GM21526 (cell line): ENCODE data around the gene ARHGEF40.

ENCODE experiments used
- ATAC-seq: cut with Tn5 transposase; IDR thresholded peaks from one replicate; pipeline ENCODE4 v1.9.1; 2021; ENCODE audit warnings: moderate library complexity; ENCODE audit not compliant: unreplicated experiment, low FRiP score

ARHGEF40 gene

DNA sequence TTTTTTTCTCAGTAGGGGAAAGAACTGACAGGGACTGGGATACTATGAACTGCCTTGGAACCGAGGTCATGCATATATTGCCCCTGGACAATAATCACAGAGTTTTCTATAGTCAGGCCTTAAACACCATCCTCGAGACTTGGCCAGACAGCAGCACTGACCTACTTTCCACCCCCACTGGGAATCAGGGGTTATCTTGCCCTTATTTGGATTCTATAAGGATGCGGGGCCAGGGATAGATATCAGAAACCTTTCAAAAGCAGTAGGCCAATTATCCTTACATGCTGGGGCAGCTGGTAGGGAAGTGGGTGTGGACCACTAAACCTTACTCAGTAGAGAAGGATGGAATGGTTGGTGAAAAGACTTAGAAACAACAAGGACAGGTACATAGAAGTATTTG lies 26.3 kb downstream of the ARHGEF40 start:
- ATAC-seq, result no peak

DNA sequence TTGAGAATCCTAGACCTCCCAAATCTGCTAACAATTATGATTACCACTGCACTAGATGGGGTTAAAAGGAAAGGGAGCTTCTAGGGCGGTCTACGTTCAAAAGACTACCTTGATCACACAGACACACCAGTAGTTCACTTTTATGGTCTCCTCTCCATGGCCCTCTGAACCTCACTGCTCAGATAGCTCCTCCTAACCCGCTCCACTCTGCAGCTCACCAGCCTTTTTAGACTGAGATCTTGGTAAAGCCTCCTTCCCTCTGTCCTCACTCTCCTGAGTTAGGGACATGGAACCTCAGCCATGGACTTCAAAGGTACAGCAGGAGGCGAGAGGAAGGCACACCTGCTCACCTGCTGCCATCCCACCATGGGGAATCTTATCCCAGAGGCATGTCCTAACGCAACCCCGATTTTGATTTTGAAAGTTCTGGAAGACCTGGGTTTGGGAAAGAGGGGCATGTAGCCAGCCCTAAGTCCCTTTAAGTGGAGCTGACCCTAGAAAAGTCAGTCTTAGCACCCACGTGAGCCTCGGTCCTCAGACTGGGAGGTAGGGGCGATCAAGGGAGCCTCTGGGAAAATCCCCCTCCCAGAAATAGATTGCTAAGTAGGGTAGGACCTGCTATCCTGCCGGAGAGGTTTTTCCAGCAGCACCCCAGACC lies 27.0 kb downstream of the ARHGEF40 start:
- no peak for ATAC-seq

DNA sequence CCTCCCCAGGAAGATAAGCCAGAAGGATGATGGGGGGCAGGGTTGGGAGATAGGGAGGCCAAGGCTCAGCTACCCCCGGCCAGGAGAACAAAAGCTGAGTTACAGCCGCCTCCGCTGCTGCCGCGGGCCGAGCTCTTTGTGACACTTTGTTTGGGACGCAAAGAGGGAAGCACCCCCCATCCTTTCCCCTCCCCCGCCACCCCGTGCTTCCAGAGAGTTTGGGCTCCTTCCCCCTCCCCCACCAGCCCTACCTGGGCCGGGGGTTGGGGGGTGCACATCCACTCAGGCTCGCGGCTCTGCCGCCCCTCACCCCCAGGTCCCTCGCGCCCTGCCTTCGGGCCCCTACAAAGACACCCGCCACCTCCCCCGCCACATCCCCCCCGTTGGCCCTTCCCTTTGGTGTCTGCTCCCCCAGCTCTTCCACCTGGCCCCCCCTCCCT lies 27.6 kb downstream of the ARHGEF40 start:
- ATAC-seq, result no peak

DNA sequence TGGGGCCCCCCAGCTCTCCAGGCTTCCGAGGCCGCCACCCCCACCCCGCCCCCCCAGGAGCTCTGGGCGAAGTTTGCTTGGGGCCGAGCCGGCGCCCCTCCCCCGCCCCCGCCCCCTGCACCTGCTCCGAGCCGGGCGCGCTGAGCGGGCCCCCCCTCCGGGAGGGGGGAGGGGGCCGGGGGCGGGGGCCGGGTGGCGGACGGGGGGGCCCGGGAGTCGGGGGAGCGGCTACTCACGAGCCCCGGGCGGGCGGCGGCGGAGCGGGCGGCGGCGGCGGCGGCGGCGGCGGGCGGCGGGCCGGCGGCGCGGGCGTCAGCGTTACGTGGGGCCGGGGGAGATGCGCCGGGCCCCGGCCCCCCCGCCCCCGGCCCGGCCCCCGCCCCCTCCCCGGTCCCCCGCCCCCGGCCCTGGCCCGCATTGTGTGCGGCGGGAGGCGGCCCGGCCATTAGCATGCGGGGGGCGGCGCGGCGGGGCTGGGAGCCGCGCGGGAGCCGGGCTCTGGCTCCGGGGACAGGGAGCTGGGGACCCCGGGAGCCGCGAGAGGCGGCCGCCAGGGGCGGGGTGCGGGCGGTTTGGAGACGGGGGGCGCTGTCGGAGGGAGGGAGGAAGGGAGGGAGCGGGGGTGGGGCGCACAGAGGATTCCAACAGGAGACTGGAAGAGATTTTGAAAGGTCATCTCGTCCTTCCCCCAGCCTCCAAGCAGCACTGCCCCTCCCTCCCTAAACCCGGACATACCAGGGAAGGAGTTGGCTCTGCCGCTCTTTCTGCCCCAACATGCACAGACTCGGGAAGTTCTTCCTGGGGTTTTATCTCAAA lies 28.2 kb downstream of the ARHGEF40 start, which contains the start of gene ZNF219:
Gene ZNF219 (minus strand): TSS at position 580 of the 816 bp plus-strand sequence. CDS start 5,064 bp downstream, outside the sequence.
- no peak for ATAC-seq

DNA sequence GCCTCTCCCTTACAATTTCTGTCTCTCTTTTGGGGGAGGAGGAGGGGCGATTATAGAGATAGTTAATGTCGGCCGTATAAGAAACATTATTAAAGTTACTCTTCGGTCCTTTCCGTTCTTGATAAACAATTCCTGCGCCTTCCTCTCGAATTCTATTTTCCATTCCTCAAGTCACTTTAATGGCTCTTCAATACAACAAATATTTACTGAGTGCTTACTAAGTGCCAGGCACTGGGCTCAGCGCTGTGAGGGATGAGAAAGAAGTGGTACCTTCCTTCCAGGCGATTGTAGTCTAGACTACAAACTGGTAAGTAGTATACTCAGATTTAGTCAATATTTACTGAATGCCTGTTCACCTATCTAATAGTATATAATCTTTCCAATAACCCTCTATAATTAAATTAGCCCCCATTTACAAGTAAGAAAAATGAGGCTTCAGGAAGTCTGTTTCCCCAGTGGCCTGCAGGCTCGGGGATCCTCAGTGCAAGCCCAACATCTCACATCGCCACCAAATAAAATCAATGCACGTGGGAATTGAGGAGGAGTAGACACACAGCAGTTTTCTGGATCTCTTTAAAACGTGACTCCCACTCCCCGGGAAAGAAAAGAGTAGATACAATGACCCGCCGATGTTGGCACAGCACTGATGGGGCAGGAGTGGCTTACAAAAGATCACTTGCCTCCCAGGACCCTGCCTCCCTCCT lies 28.9 kb downstream of the ARHGEF40 start:
- ATAC-seq, result no peak

DNA sequence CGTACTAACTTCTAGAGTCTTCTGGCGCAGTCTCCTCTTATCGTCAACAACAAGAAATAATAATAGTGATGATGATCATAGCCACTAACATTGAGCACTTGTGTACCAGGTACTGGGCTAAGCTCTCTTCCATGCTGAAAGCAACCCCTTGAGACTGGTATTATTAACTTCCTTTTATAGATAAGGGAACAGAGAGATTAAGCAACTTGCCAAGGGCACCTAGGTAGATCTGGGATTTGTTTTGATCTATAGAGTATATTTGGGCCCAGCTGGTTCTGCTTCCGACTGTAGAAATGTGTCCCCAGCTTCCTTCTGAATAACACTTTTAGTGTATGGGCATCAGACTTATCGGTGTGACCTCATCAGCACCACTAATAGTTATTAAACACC lies 29.5 kb downstream of the ARHGEF40 start:
- ATAC-seq, result no peak

DNA sequence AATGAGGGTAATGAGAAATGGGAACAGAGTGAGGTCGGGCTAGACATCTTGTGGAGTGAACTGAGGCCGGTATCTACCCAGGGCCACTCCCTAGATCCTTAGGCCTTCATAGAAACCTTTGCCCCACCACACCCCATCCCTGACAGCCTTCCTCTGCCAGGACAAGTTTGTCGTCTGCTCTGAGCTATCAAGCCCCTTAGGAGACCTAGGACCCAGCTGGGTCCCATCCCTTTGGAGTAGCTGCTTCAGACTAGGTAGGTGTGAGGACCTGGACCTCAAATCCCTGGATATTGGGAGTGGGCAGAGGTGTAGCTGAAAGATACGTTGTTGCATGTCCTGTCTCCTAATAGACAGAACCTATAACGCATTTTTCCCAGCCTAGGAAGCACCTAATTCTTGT lies 30.8 kb downstream of the ARHGEF40 start, which contains the start of gene TMEM253:
Gene TMEM253 (plus strand): TSS at position 136 of the 400 bp plus-strand sequence. CDS start 278 bp downstream, outside the sequence.
- ATAC-seq, result no peak

DNA sequence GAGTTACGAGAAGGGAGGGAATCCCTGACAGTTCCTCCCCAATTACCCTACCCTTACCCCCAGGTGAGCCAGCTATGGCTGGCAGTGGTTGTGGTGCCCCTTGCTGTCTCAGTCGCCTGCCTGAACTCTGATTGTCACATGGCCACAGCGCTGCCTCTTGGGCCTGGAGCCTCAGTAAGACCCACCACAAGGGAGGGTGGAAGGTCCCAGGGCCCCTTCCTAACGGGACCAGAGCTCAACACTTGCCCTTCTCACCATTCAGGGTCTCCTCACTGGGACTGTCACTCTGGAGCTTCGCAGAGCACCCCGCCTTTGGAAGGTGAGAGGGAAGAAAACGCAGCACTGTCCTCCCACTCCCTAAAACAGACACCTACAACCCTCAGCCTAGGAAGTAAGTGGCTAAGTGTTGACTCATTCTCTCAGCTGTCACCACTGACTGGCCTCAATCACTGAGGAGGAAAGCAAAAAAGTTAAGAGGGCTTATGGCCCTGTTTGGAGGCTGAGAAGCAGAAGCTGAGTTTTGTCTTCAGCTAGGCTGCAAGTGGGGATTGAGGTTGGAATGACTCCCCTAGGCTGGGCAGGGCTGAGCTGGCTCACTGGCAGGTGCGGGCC lies 31.8 kb downstream of the ARHGEF40 start:
- ATAC-seq, result no peak

DNA sequence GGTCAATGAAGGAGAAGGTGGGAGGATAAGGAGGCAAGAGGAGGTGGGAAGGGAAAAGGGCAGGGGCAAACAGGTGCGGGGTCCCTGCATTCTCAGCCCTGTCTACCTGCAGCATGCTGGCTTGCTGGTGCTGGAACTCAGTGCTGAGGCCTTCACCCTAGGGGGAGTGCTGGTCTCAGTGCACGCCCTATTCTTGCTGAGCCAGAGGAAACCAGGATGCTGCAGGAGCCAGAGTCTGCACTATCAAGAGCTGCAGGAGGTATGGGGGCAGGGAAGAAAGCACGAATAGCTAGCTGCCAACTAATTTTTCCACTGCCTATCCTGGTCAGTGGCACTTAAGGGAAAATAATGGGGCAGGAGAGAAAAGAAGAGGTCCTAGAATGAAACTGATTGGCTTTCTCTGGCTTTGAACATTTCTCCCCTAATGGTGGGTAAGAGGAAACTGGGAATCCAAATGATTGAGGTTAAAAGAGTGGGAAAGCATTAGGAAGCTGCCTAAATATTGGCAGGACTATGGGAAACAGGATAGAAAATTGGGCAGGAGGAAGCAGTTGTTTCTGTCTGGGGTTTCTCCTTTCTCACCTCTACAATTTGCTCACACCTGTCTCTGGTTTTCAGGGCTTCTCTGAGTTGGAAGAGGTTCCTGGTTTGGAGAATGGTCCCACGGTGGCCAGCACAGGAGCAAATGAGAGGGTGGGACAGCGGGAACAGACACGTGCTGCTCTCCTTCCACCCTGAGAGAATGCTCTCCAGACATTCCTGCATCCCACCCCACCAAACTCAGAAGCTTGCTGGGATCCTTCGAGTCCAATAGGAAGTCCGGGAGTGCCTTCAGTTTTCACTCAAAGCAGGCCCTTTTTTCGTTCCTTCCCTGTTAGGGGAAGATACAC lies 32.7 kb downstream of the ARHGEF40 start:
- ATAC-seq, result no peak

DNA sequence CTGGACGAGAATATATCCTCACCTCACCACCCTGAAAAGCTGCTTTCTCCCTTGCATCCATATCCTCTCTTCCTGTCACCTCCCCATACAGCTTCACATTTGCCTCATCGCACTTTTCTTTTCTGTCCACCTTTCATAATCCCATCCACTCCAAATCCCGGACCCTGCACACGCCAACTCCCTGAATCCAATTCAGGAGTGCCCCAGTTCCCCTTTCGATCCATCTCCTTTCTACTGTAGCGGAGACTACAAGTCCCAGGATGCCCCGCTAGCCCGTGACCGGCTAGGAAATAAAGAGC lies 33.3 kb downstream of the ARHGEF40 start:
- no peak for ATAC-seq

DNA sequence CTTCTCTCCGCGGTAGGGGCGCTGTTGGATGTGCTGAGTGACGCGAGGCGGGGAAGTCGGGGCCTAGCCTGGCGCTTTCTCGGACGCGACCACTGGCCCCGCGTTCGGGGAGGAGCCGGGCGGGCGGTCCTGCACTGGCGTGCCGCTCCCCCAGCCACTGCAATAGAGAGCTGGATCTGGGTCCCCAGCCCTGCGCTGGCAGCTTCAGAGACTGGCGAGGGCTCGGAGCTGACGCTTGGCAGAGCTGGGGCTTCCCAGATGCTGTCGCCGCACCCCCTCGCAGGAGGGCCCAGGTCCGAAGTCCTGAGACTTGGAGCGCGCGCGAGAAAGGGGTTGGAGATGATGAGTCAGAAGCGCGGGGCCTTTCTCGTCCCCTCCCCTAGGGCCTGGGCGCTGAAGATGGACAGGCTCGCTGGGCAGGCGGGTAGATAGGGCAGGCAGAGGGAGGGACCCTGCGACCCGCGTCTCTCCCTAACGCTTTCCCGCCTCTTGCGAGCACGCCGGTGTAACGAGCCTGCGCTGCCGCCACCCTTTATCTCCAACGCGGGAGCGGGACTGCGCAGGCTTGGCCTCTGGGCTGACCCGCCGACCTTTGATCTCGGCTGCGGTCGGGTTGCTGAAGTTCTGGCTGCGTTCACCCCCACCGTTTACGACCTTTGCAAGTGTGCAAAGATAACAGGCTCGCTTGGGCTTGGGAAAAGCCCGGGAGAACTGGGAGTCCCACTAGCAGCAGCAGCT lies 33.8 kb downstream of the ARHGEF40 start:
- peak; percentile 91 for ATAC-seq

DNA sequence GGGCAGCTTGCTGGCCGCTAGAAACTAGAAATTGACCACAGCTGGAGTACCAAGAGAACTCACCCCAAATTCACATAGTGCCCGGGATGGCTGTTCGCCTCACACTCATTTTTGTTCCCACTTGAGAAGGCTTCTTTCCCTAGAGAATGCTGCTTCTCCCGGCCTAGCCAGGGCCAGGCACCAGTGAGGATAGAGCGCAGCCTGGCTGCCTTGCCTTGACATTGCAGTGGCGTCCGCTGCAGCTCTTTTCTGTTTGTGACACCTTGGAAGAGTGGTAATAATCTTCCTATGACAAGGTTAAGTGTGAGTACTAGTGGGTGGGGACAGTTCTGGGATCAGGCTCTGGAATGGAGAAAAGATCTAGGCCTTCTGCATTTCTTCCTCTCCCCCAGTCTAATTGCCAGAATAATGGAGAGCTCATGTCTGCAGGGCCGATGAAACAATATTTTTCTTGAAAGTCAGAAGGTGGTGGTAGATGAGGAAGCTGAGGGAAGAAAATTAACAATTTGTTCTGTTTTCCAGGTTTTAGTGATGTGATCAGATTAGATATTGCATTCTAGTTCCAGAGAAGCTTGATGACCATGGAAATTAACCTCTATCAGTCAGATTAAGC lies 34.5 kb downstream of the ARHGEF40 start:
- ATAC-seq, result peak; percentile 38

DNA sequence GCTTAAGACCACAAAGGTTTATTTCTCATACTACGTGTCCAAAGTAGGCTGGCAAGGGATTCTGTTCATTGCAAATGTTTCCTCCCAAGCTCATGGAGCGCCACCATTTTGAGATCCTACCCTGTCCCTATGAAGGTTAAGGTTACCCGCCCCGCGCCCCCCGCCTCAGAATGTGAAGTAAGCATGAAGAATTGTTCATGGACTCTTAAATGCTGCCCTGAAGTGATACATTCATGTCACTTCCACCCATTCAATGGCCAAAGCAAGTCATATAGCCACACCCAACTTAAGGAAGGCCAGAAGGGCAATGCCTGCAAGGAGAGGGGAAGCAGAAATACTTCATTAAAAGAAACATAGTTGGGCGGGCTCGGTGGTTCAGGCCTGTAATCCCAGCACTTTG lies 35.0 kb downstream of the ARHGEF40 start:
- no peak for ATAC-seq

DNA sequence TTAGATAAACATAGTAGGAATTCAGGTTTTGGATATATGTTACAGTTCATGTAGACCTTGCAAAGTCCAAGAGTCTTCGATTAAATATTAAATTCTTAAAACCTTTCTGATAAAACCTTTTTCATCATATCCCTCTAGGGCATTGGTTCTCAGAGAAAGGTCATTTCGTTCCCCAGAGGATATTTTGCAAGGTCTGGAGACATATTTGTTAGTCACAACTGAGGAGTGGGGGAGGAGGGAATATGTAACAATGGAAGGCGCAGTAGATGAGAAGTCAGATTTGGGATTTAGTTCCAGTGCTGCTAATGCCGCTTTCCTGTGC lies 36.0 kb downstream of the ARHGEF40 start:
- ATAC-seq, result no peak

DNA sequence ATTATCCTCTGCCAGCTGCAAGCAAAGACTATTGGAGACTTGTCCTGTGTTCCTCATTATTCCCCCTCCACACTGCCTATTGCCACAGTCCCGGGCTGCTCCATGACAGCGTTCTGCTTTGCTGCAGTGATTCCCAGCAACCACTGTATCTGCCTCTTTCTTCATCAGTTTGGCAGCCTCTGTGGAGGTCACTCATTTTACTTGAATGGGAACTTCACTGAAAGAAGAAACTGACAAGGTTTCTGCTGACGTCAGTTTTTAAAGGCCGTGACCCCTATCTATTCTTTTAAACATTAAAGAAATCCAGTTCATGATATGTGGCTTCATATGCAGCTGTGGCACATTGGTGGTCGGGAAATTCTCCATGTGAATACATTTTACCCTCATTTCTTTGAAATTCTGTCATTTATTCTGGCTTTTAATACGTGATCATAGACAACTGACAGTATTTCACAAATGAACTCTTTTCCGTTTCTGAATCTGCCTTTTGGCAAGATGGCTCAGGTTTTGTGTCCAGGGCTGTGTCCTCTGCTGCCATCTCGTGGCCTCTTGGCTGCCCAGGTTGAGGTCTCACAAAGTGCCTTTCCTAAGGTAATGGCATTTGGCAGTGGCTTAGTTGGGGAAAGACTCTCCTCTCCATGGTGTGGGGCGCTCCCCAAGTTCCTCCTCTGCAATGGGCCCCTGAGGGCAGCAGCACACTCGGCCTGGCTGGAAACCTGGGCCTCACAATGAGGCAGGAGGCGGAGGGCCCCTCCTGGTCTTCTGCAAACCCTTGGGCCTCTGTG lies 36.6 kb downstream of the ARHGEF40 start:
- no peak for ATAC-seq

DNA sequence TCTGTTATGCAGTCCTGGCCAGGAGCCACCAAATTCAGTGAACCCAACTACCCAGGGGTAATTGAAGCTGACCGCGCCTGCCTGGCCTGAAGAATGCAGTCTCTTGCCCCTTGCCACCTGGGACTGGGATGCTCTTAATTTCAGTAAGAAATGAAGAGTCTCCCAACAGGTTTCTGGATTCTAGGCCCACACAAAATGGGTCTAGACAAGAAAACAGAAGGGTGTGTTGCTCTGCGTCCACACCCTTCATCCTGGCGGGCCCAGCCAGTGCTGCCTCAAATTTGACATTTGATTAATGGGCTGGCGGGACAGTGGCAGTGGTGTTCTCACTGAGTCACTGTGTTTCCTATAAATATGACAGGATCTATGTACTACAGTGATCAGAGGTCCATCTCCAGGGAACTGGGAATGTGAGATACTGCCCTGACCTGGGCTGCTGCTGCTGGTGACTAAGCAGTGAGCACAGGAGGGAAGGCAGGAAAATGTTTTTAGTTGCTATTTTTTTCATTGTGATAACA lies 37.2 kb downstream of the ARHGEF40 start:
- no peak for ATAC-seq

DNA sequence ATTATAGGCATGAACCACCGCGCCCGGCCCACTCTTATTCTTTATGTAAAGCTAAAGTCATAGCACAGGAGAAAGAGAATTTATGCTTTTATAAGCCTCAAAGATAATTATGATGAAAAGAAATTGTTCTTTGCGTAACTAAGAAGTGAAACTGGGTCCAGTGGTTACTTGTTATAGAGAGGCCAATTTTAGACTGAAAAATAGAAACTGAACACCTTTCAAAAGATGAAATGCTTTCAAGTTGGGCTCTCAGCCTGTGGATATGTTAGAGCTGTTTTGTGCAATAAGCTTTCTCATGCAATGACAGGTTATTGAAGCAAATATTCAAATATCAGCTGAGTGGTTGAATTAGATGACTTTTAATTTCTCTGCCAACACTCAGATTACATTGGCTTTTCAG lies 38.7 kb downstream of the ARHGEF40 start:
- no peak for ATAC-seq
